GM19438 (cell line): ENCODE measurements around the gene AUTS2.

Source experiments
- ATAC-seq: cut with Tn5 transposase; IDR thresholded peaks from one replicate; pipeline ENCODE4 v1.9.1; 2021; ENCODE audit warnings: low read depth; ENCODE audit not compliant: unreplicated experiment

The AUTS2 gene

DNA sequence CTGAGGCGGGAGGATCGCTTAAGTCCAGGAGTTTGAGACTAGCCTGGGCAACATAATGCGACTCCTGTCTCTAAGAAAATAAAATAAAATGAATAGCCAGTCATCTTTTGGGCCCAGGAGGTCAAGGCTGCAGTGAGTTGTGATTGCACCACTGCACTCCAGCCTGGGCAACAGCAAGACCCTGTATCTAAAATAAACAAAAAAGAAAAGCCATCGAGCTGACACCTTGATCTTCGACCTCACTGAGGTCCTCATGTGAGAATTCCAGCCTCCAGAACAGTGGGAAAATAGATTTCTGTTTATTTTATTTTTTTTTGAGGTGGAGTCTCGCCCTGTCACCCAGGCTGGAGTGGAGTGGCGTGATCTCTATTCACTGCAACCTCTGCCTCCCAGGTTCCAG, 1232.2 kb downstream of the AUTS2 start:
- ATAC-seq: no peak

DNA sequence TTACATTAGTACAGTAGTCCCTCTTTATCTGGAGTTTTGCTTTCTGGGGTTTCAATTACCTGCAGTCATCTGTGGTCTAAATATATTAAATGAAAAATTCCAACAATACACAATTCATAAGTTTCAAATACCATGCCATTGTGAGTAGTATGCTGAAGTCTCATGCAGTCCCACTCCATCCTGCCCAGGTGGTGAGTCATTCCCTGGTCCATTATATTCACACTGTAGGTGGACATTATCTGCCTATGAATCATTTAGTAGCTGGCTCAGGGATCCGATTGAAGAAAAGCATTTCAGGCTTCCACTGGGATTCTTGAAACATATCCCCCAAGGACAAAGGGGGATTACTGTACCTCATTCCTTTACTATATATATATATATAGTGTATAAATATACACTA, 1235.5 kb downstream of the AUTS2 start:
- ATAC-seq: no peak

DNA sequence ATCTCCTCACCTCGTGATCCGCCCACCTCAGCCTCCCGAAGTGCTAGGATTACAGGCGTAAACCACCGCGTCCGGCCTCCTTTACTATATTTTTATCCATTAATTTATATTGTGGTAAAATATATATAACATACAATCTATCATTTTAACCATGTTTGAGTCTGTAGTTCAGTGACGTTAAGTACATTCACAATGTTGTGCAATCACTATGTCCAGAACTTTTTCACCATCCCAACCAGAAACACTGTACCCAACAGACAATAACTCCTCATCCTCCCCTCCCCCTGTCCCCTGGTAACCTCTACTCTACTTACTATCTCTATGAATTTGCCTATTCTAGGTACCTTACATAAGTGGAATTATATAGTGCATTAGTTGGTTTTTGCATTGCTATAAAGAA, 1236.1 kb downstream of the AUTS2 start:
- no peak for ATAC-seq

DNA sequence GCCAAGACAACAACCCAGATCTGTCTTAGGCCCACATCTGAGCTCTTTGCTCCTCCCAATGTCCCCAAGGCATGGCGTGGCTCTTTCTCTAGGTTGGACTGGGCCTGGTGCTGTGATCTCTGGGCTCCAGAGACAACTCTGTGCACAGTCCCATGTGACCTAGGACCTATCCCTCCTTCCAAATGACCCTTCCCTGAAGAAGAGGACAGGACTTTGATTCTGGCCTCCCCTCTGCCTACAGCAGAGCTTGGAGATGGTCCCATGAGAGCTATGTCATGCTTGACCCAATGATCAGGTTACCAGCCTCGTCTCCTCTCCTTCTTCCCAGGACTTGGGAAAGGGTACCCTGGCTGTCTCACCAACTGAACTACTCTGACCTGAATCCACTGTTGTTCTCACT, 1237.4 kb downstream of the AUTS2 start:
- no peak for ATAC-seq

DNA sequence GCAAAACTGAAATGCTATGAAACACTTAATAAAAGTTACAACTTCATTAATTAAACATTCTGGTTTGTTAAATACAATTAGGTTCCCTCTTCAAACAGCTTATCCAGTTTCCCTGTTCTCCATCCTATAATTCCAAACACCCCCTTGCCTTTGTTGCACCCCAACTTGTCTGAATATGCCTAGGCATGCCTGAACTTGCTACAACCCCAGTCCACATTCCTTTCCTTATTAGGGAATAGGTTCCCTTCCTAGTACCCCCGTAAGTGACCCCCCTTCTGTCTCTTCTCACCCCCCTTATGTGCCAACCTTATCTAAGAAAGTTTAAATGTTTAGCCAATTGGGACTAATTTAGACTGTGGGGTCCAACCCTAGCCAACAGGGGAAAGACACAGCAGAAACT, 1238.0 kb downstream of the AUTS2 start:
- no peak for ATAC-seq

GRCh38 chr7:70836946-70837345, 1238.7 kb downstream of the AUTS2 start:
- ATAC-seq: no peak

DNA sequence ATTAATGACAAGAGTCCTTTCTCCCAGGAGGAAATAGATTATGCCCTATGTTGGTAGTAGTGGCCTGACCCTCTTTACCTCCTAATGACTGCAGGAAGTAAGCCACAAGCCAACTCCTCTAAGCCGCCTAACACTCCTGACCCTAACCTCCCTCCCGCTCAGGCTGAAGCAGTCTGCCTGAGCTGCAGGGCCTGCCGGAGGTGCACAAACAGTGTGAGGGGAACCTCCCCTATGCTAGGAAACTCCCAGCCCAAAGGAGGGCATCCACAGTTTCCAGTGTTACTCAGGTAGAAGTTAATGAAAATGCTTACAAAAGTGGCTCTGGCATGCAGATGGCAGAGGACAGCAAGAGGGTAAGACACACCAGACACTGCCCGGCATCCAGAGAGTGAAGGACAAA, 1239.3 kb downstream of the AUTS2 start:
- ATAC-seq: no peak

DNA sequence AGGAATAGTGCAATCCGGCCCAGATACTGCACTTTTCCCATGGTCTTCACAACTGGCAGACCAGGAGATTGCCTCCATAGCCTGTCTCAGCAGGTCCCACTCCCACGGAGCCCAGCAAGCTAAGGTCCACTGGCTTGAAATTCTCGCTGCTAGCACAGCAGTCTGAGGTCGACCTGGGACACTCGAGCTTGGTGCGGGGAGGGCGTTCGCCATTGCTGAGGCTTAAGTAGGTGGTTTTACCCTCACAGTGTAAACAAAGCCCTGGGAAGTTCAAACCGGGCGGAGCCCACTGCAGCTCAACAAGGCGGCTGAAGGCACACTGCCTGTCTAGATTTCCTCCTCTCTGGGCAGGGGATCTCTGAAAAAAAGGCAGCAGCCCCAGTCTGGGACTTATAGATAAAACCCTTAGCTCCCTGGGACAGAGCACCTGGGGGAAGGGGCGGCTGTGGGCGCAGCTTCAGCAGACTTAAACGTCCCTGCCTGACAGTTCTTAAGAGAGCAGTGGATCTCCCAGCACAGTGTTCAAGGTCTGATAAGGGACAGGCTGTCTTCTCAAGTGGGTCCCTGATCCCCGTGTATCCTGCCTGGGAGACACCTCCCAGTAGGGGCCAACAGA, 1240.1 kb downstream of the AUTS2 start:
- no peak for ATAC-seq
